ENCODE results near the gene SLC7A14. TPM values are rescaled to one million over a fixed set of nuclear protein-coding genes. Genes with fewer than 3 reads are reported as not detected.

The SLC7A14 gene
- total RNA-seq: 2.0 and 4.0 TPM in 2 replicates

DNA sequence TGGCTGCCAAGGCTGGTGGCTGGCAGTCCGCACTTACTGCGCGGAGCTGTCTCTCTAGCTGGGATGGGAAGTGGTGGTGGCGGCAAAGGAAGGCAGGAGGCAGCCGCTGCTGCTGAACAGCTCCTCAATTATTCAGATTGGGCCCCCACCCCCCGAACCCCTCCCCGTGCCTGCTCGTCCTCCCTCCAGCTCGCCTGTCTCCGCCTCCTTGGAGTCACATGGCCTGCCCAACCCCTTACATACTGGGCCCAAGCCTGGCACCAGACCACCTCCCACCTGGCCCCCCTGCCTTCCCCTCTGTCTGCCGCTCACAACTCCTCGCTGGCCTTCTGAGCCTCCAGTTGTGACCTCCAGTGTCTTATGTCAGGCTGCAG is at the start of gene SLC7A14:
Gene SLC7A14 (minus strand): TSS at position 139 of the 374 bp plus-strand sequence. CDS start 59,139 bp downstream, outside the sequence.

DNA sequence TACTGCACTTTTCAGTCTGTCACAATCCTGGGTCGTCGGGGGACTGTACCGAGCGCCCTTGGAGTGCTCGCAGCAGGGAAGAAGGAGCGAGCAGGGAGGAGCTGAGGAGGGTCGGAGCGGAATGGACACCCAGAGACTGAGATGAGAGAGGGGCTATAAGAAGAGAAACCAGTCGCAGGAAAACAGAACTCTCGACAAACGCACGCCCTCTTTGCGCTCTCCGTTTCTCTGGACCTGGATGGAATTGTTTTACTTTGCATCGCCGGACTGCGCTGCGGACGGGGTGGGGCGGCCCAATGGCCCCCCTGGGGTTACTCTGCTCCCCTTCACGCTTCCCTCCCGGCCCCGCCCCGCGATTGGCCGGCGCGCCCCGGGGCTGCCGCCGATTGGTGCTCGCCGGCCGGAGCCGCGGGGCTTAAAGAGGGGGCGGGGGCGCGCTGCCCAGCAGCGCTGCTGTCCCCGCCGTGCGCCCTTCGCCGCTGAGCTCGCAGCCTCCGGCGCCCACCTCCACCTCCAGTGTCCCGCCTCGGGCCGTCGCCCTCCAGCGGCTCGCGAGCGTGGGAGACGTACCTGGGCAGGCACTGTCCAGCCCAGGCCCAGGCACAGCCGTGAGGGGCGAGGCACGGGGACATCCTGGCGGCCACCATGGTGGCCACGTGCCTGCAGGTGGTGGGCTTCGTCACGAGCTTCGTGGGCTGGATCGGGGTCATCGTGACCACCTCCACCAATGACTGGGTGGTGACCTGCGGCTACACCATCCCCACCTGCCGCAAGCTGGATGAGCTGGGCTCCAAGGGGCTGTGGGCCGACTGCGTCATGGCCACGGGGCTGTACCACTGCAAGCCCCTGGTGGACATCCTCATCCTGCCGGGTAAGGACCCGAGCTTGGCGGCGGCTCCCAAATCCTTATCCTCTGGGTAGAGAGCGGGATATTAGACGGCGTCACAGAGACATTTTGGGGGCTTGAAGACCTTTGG is 167.2 kb downstream of the SLC7A14 start, which contains the start of gene CLDN11:
Gene CLDN11 (plus strand): TSS at position 447 of the 977 bp plus-strand sequence. CDS start 199 bp downstream, at position 646.

Other genes starting within 250 kb of the SLC7A14 start
- 13.2 and 18.0 TPM in 2 replicates for gene SKIL, start 228.4 kb downstream of the SLC7A14 start, total RNA-seq
- gene CLDN11, start 167.2 kb downstream of the SLC7A14 start, total RNA-seq: 792 and 1,033 TPM in 2 replicates